ENCODE results near the gene MSMB.

DNA sequence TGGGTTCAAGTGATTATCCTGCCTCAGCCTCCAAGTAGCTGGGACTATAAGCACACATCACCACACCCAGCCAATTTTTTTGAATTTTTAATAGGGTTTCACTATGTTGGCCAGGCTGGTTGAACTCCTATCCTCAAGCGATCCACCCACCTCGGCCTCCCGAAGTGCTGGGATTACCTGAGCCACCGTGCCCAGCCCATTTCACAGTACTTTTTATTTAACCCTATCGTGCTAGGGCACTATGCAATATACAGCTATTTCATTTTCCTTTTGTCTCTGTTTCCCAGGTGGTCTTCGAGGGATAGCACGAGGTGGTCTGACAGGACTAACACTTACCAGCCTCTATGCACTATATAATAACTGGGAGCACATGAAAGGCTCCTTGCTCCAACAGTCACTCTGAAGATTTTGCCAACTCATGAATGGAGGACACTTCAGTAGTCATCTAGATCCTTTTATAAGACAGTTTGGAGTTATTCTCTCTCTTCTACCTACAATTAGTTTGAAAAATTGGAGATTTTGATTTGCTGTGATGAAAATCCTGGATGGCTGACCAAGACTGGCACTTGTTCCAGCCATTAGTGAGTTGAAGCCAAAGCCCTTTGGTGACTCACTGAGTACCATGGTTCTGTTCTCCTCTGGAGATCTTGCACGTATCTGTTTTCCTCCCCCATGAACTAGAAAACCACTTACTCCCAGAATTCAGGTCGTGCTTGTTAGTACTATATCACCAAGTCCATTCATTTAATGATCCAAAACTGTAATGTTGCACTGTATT, 43.0 kb downstream of the MSMB start:
- no peak for TF ChIP-seq POLR2A (IDR thresholded peaks at IDR 0.05)
- no peak for TF ChIP-seq CTCF (IDR thresholded peaks at IDR 0.05)
- TF ChIP-seq POLR2AphosphoS5 (IDR thresholded peaks at IDR 0.05): no peak
